GM23338 (cell line): Measurements from ENCODE around the gene IL20RB. TPM values are rescaled to one million over a fixed set of nuclear protein-coding genes. Genes with fewer than 3 reads are reported as not detected.

Experiments
- ATAC-seq: fragments of 200-7000 bp; cut with Tn5 transposase; 3 replicates; pipeline ENCODE4 v1.9.1; 2020
- DNase-seq: peaks from one replicate; pipeline ENCODE4 v3.0.0-alpha.2; 2015; ENCODE audit warnings: low spot score
- H2AFZ ChIP-seq: fragments of 200-600 bp; sonication (generic); 2 replicates; pipeline ENCODE4 v1.8.0; 2016; ENCODE audit warnings: antibody characterized with exemption, mild to moderate bottlenecking, moderate library complexity
- H3F3A ChIP-seq: fragments of 200-600 bp; sonication (generic); replicated peaks from 2 replicates; pipeline ENCODE4 v1.8.0; 2017; ENCODE audit warnings: antibody characterized with exemption, mixed run types, low read depth
- H3K27ac ChIP-seq: fragments of 200-600 bp; sonication (generic); 2 replicates; pipeline ENCODE4 v1.6.1; 2016; ENCODE audit warnings: low read depth
- H3K27me3 ChIP-seq: fragments of 200-600 bp; sonication (generic); 2 replicates; pipeline ENCODE4 v1.8.0; 2016; ENCODE audit warnings: mild to moderate bottlenecking, mixed run types, moderate library complexity; ENCODE audit not compliant: insufficient read depth
- H3K36me3 ChIP-seq: fragments of 200-600 bp; sonication (generic); 2 replicates; pipeline ENCODE4 v1.8.0; 2016; ENCODE audit warnings: mild to moderate bottlenecking; ENCODE audit not compliant: insufficient read depth
- H3K4me1 ChIP-seq: fragments of 200-600 bp; sonication (generic); 2 replicates; pipeline ENCODE4 v1.8.0; 2016; ENCODE audit warnings: mild to moderate bottlenecking, moderate library complexity; ENCODE audit not compliant: insufficient read depth
- H3K4me2 ChIP-seq: fragments of 200-600 bp; sonication (generic); 2 replicates; pipeline ENCODE4 v1.7.1; 2017; ENCODE audit warnings: mixed run types
- H3K4me3 ChIP-seq: fragments of 200-600 bp; sonication (generic); 2 replicates; pipeline ENCODE4 v1.6.1; 2016; ENCODE audit warnings: mixed run types
- H3K79me2 ChIP-seq: fragments of 200-600 bp; sonication (generic); replicated peaks from 2 replicates; pipeline ENCODE4 v1.8.0; 2017; ENCODE audit warnings: mild to moderate bottlenecking; ENCODE audit not compliant: insufficient read depth
- H3K9me2 ChIP-seq: fragments of 200-600 bp; sonication (generic); 2 replicates; pipeline ENCODE4 v1.8.0; 2017; ENCODE audit not compliant: insufficient read depth
- H4K20me1 ChIP-seq: fragments of 200-600 bp; sonication (generic); replicated peaks from 2 replicates; pipeline ENCODE4 v1.8.0; 2017; ENCODE audit warnings: mild to moderate bottlenecking; ENCODE audit not compliant: insufficient read depth
- H3K27ac Mint-ChIP-seq: 2 replicates; pipeline ENCODE4 v1.8.0; 2020; ENCODE audit warnings: inconsistent platforms, mild to moderate bottlenecking, moderate library complexity, mixed read lengths
- H3K27me3 Mint-ChIP-seq: 3 replicates; pipeline ENCODE4 v1.8.0; 2022; ENCODE audit warnings: low read depth, mild to moderate bottlenecking, moderate library complexity, mixed read lengths, inconsistent platforms; ENCODE audit not compliant: insufficient read depth, poor library complexity
- H3K36me3 Mint-ChIP-seq: 3 replicates; pipeline ENCODE4 v1.8.0; 2021; ENCODE audit warnings: low read depth, mild to moderate bottlenecking, inconsistent platforms, moderate library complexity, mixed read lengths
- H3K4me1 Mint-ChIP-seq: 3 replicates; pipeline ENCODE4 v1.8.0; 2020; ENCODE audit warnings: mild to moderate bottlenecking, inconsistent platforms, mixed read lengths
- H3K4me3 Mint-ChIP-seq: 3 replicates; pipeline ENCODE4 v1.8.0; 2021; ENCODE audit warnings: moderate library complexity, mild to moderate bottlenecking, inconsistent platforms, mixed read lengths
- H3K9me3 Mint-ChIP-seq: 3 replicates; pipeline ENCODE4 v1.8.0; 2020; ENCODE audit warnings: moderate library complexity, mild to moderate bottlenecking, inconsistent platforms, mixed read lengths
- CREB1 ChIP-seq: fragments of 250-450 bp; sonication (Bioruptor Pico); IDR thresholded peaks from 2 replicates; pipeline ENCODE4 v1.5.0; 2020; ENCODE audit warnings: low read depth, mild to moderate bottlenecking, moderate library complexity
- CTCF ChIP-seq, 2 experiments: fragments of 200-600 bp in 1 of 2; sonication (generic) in 1 of 2; conservative IDR thresholded peaks; 2 replicates each; pipeline versions ENCODE4 v1.5.1 to v1.6.1; 2016 to 2017; ENCODE audit warnings: antibody characterized with exemption in 2 of 2, low read depth in 2 of 2, mild to moderate bottlenecking in 2 of 2, moderate library complexity in 1 of 2
- ETS1 ChIP-seq: IDR thresholded peaks from 2 replicates; pipeline ENCODE4 v1.6.1; 2016; ENCODE audit warnings: antibody characterized with exemption
- EZH2 ChIP-seq: fragments of 200-600 bp; sonication (generic); IDR thresholded peaks from one replicate; pipeline ENCODE4 v1.8.0; 2017; ENCODE audit warnings: antibody characterized with exemption, mild to moderate bottlenecking, low read depth; ENCODE audit not compliant: unreplicated experiment
- EZH2phosphoT487 ChIP-seq: fragments of 200-600 bp; sonication (generic); IDR thresholded peaks from one replicate; pipeline ENCODE4 v1.8.1; 2018; ENCODE audit warnings: antibody characterized with exemption; ENCODE audit not compliant: unreplicated experiment
- JUNB ChIP-seq: IDR thresholded peaks from one replicate; pipeline ENCODE4 v1.6.1; 2016; ENCODE audit warnings: antibody characterized with exemption; ENCODE audit not compliant: unreplicated experiment
- NANOG ChIP-seq: IDR thresholded peaks from 2 replicates; pipeline ENCODE4 v1.6.1; 2016; ENCODE audit warnings: antibody characterized with exemption, borderline replicate concordance
- POLR2AphosphoS5 ChIP-seq: IDR thresholded peaks from 2 replicates; pipeline ENCODE4 v1.6.1; 2016; ENCODE audit warnings: antibody characterized with exemption, low read depth
- REST ChIP-seq: IDR thresholded peaks from one replicate; pipeline ENCODE4 v1.6.1; 2018; ENCODE audit warnings: antibody characterized with exemption; ENCODE audit not compliant: unreplicated experiment
- STAT1 ChIP-seq: IDR thresholded peaks from one replicate; pipeline ENCODE4 v1.6.1; 2016; ENCODE audit warnings: antibody characterized with exemption; ENCODE audit not compliant: unreplicated experiment
- ZNF114 ChIP-seq: fragments of 250-450 bp; sonication (Bioruptor Pico); IDR thresholded peaks from 2 replicates; pipeline ENCODE4 v1.5.0; 2020; ENCODE audit warnings: mild to moderate bottlenecking, moderate library complexity
- ZNF331 ChIP-seq: fragments of 250-450 bp; sonication (Bioruptor Pico); IDR thresholded peaks from 2 replicates; pipeline ENCODE4 v1.5.0; 2020; ENCODE audit warnings: low read depth, mild to moderate bottlenecking, moderate library complexity
- ZNF462 ChIP-seq: fragments of 250-450 bp; sonication (Bioruptor Pico); IDR thresholded peaks from 2 replicates; pipeline ENCODE4 v1.5.0; 2020; ENCODE audit warnings: mild to moderate bottlenecking, moderate library complexity
- polyA plus RNA-seq: library from polyadenylated mRNA; unstranded; fragments of >200 nt; fragmentation: Nextera tagmentation; extraction: Ambion mirVana; gene quantifications from 2 replicates; pipeline ENCODE4 v1.2.1, GENCODE V29; 2016
- total RNA-seq: library from RNA; depleted of rRNA; stranded (reverse); fragments of >200 nt; shearing (Covaris generic); gene quantifications from 2 replicates; pipeline ENCODE4 v1.2.3, GENCODE V29; 2014

IL20RB gene
- total and polyA plus RNA-seq, 2 experiments from 2014 or later: 1.7 to 4.6 TPM

- H3K27me3 Mint-ChIP-seq: no peaks in the 10 kb centered on the region
- no peaks in the 10 kb centered on the region for H3K9me3 Mint-ChIP-seq
- Histone ChIP-seq H3K4me2 (no peak overlapping the region), H2AFZ (no peak overlapping the region), H3F3A (no peaks in the 10 kb centered on the region), H4K20me1 (no peaks in the 10 kb centered on the region), H3K27me3 (no peaks in the 10 kb centered on the region), H3K27ac (no peak overlapping the region), H3K79me2 (no peaks in the 10 kb centered on the region), H3K4me3 (no peak overlapping the region), H3K36me3 (no peaks in the 10 kb centered on the region), H3K4me1 (no peaks in the 10 kb centered on the region), H3K9me2 (no peaks in the 10 kb centered on the region)
- H3K4me1 Mint-ChIP-seq: no peaks in the 10 kb centered on the region
- no peak overlapping the region for H3K4me3 Mint-ChIP-seq
- H3K36me3 Mint-ChIP-seq: no peaks in the 10 kb centered on the region
- no peak for TF ChIP-seq ETS1
- TF ChIP-seq ZNF462 (CRISPR knock-in tag): no peak
- no peak for TF ChIP-seq ZNF331 (CRISPR knock-in tag)
- TF ChIP-seq REST: no peak
- no peak for TF ChIP-seq CTCF (conservative IDR thresholded peaks at IDR 0.05; ENCODE audit: low read depth in 2 of 2)
- no peak for TF ChIP-seq EZH2phosphoT487
- no peak for TF ChIP-seq POLR2AphosphoS5
- TF ChIP-seq JUNB: no peak
- TF ChIP-seq CREB1 (CRISPR knock-in tag): no peak
- TF ChIP-seq EZH2: no peak
- no peak for TF ChIP-seq ZNF114 (CRISPR knock-in tag)
- no peak for TF ChIP-seq STAT1
- TF ChIP-seq NANOG: no peak
- H3K27ac Mint-ChIP-seq: no peak overlapping the region
- ATAC-seq (no peak), DNase-seq (no peak)
Measured at GRCh38 chr3:136995652-136996051, 37.9 kb downstream of the IL20RB start.
